ENCODE data around the gene CLINT1. TPM values are rescaled to one million over a fixed set of nuclear protein-coding genes. Genes with fewer than 3 reads are reported as not detected.
A peak's percentile ranks its signal among the peaks of the same experiment; 100 is the strongest.

Gene CLINT1
- polyA plus RNA-seq, 3 donors, result 67.4 to 100 (median 71.9) TPM

DNA sequence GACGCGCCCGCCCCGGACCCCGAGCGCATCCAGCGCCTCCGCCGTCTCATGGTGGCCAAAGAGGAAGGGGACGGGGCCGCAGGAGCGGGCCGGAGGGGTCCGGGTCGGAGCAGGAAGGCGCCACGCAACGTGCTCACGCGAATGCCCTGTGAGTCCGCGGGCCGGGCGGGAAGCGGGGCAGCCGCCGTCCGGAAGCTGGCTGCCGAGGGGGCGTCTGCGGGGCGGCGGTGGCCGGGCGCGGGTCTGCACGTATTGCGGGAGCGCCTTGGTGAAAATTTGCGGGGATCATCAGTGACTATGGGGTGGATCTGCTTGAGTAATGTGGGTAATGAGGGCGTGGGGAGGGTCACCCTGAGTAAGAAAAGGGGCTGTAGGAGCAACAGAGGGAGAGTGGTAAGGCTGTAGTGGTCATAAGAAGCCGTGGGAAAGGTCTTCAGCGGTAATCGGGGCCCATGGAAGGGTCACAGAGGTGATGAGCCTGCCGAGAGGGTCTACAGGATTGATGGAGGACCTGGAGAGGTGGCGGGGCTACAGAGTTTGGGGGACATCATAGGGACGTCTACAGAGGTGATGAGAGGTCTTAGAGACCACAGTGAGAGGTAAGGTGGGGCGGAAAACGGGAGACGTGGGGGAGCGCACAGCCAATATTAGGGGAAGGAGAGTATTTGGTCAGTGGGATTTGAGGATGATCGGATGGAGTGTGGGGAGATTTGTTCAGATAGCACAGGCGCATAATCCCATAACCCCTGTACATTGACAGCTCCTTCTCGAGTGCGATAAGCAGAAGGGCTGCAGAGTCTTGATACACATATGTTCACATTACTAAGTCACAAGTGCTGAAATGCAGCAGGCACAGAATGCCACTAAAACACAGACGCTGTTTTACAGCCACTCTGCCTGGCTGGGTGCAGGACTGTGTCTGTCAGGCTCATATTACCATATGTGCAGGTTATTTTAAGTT, 114.6 kb downstream of the CLINT1 start:
- H3K4me1 ChIP-seq (ENCODE audit: control insufficient read depth in 1 of 2, insufficient read depth in 2 of 2, low read length in 2 of 2), result peaks cover 12 to 17% of the 10 kb centered on the region in 2 donors
- Mint-ChIP-seq H3K36me3 (peaks cover 11 to 13% of the 10 kb centered on the region in 2 donors), H3K4me1 (peaks cover 18% of the 10 kb centered on the region), H3K9me3 (peaks cover 0 to 2% (median 0%) of the 10 kb centered on the region in 7 donors), H3K27me3 (ENCODE audit: low read depth in 3 of 3) (peaks cover 4 to 6% (median 5%) of the 10 kb centered on the region in 3 donors), H3K4me3 (peak overlapping the region; percentile 90 to 96), H3K27ac (peak overlapping the region; percentile 49 to 82 (median 65))
- H2AFZ ChIP-seq (ENCODE audit: insufficient read depth, low read depth, low read length, poor library complexity, severe bottlenecking), result peak overlapping the region; percentile 96
- peak overlapping the region in 1 of 2 donors; percentile 11 for H3K27ac ChIP-seq (ENCODE audit: low read depth in 1 of 2, low read length in 2 of 2)
- peak overlapping the region; percentile 94 for H3K4me2 ChIP-seq (replicated peaks; ENCODE audit: extremely low read depth, low read length, poor library complexity, severe bottlenecking)
- no peaks in the 10 kb centered on the region for H3K27me3 ChIP-seq (ENCODE audit: control insufficient read depth in 2 of 2, insufficient read depth in 2 of 2, low read length in 2 of 2)
- 2% methylated on average over 53 of the region's 56 CpGs for WGBS (ENCODE audit: insufficient coverage)
- no peaks in the 10 kb centered on the region for H3K9me3 ChIP-seq (replicated peaks in 1 of 2; ENCODE audit: control insufficient read depth in 1 of 2, insufficient read depth in 1 of 2, low read length in 2 of 2)
- peak overlapping the region; percentile 63 for H3K9ac ChIP-seq (ENCODE audit: insufficient read depth, low read length, poor library complexity, severe bottlenecking)
- TF ChIP-seq, protein P1, sequence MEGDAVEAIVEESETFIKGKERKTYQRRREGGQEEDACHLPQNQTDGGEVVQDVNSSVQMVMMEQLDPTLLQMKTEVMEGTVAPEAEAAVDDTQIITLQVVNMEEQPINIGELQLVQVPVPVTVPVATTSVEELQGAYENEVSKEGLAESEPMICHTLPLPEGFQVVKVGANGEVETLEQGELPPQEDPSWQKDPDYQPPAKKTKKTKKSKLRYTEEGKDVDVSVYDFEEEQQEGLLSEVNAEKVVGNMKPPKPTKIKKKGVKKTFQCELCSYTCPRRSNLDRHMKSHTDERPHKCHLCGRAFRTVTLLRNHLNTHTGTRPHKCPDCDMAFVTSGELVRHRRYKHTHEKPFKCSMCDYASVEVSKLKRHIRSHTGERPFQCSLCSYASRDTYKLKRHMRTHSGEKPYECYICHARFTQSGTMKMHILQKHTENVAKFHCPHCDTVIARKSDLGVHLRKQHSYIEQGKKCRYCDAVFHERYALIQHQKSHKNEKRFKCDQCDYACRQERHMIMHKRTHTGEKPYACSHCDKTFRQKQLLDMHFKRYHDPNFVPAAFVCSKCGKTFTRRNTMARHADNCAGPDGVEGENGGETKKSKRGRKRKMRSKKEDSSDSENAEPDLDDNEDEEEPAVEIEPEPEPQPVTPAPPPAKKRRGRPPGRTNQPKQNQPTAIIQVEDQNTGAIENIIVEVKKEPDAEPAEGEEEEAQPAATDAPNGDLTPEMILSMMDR (IDR thresholded peaks at IDR 0.05), result no peak
- DNase-seq, result peak; percentile 18 to 54 (median 46)
- peak overlapping the region; percentile 55 to 83 (median 58) for H3K4me3 ChIP-seq (replicated peaks in 1 of 3; ENCODE audit: low read depth in 2 of 3, low read length in 3 of 3)
- peaks cover 3% of the 10 kb centered on the region for H3K79me2 ChIP-seq (ENCODE audit: insufficient read depth, low read length)
- intact Hi-C loops (cut with micrococcal nuclease), result loop anchor here (5.0 to 10.0 kb wide), 5 partner anchors 77 to 420 kb away; partner anchors contain the start of gene CLINT1 (in 1 of the 2)
- no peaks in the 10 kb centered on the region for H4K20me1 ChIP-seq (ENCODE audit: insufficient read depth, low read length)
- H3K36me3 ChIP-seq (replicated peaks in 1 of 2; ENCODE audit: control insufficient read depth in 1 of 2, insufficient read depth in 2 of 2, low read length in 2 of 2), result peaks cover 1 to 9% of the 10 kb centered on the region in 2 donors

Data from CD14-positive monocyte (primary cell).